HL-60 (cell line): ENCODE results near the gene ATP2B2.

Source experiments
- DNase-seq, 2 experiments: peaks; one replicate each; pipeline ENCODE4 v3.0.0-alpha.2; 2010 to 2020; ENCODE audit warnings: low read depth in 1 of 2, low spot score in 1 of 2
- H3K27ac ChIP-seq: fragments of 250-450 bp; sonication (Bioruptor Pico); replicated peaks from 2 replicates; pipeline ENCODE4 v1.5.1; 2020; ENCODE audit warnings: mild to moderate bottlenecking, moderate library complexity
- H3K27me3 ChIP-seq: fragments of 250-450 bp; sonication (Bioruptor Pico); 2 replicates; pipeline ENCODE4 v1.5.1; 2021; ENCODE audit warnings: mild to moderate bottlenecking, moderate library complexity; ENCODE audit not compliant: insufficient read depth, poor library complexity, severe bottlenecking
- H3K4me3 ChIP-seq: replicated peaks from 2 replicates; pipeline ENCODE4 v1.5.1; 2011; ENCODE audit warnings: mild to moderate bottlenecking, control low read depth, low read length; ENCODE audit not compliant: insufficient read depth
- CTCF ChIP-seq: IDR thresholded peaks from one replicate; pipeline ENCODE4 v1.5.1; 2011; ENCODE audit warnings: low read length, control low read depth, inconsistent platforms; ENCODE audit not compliant: insufficient read depth
- GABPA ChIP-seq: IDR thresholded peaks from 2 replicates; pipeline ENCODE4 v1.6.1; 2012; ENCODE audit warnings: low read depth
- POLR2AphosphoS5 ChIP-seq: IDR thresholded peaks from 2 replicates; pipeline ENCODE4 v1.6.1; 2012; ENCODE audit warnings: low read depth
- SPI1 ChIP-seq: IDR thresholded peaks from 2 replicates; pipeline ENCODE4 v1.6.1; 2012; ENCODE audit warnings: low read depth, mild to moderate bottlenecking, borderline replicate concordance
- TF ChIP-seq, protein P1 (sequence below): IDR thresholded peaks from 2 replicates; pipeline ENCODE4 v1.6.1; 2012; ENCODE audit warnings: low read depth; ENCODE audit not compliant: insufficient replicate concordance

Gene ATP2B2

GRCh38 chr3:10327592-10327991 lies 177.8 kb downstream of the ATP2B2 start:
- H3K27me3 ChIP-seq = peaks cover 7% of the 10 kb centered on the region
- no peak overlapping the region for H3K27ac ChIP-seq
- DNase-seq = no peak
- H3K4me3 ChIP-seq = no peak overlapping the region
- TF ChIP-seq CTCF (no peak), POLR2AphosphoS5 (no peak), SPI1 (no peak), GABPA (no peak)
- TF ChIP-seq, protein P1, sequence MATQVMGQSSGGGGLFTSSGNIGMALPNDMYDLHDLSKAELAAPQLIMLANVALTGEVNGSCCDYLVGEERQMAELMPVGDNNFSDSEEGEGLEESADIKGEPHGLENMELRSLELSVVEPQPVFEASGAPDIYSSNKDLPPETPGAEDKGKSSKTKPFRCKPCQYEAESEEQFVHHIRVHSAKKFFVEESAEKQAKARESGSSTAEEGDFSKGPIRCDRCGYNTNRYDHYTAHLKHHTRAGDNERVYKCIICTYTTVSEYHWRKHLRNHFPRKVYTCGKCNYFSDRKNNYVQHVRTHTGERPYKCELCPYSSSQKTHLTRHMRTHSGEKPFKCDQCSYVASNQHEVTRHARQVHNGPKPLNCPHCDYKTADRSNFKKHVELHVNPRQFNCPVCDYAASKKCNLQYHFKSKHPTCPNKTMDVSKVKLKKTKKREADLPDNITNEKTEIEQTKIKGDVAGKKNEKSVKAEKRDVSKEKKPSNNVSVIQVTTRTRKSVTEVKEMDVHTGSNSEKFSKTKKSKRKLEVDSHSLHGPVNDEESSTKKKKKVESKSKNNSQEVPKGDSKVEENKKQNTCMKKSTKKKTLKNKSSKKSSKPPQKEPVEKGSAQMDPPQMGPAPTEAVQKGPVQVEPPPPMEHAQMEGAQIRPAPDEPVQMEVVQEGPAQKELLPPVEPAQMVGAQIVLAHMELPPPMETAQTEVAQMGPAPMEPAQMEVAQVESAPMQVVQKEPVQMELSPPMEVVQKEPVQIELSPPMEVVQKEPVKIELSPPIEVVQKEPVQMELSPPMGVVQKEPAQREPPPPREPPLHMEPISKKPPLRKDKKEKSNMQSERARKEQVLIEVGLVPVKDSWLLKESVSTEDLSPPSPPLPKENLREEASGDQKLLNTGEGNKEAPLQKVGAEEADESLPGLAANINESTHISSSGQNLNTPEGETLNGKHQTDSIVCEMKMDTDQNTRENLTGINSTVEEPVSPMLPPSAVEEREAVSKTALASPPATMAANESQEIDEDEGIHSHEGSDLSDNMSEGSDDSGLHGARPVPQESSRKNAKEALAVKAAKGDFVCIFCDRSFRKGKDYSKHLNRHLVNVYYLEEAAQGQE = no peak

GRCh38 chr3:10322352-10322710 lies 183.1 kb downstream of the ATP2B2 start:
- Histone ChIP-seq H3K4me3 (no peak overlapping the region), H3K27me3 (peaks cover 3% of the 10 kb centered on the region), H3K27ac (no peak overlapping the region)
- peak; percentile 60 for TF ChIP-seq CTCF
- TF ChIP-seq, protein P1 = no peak
- DNase-seq = peak in 1 of 2 experiments; percentile 43

DNA sequence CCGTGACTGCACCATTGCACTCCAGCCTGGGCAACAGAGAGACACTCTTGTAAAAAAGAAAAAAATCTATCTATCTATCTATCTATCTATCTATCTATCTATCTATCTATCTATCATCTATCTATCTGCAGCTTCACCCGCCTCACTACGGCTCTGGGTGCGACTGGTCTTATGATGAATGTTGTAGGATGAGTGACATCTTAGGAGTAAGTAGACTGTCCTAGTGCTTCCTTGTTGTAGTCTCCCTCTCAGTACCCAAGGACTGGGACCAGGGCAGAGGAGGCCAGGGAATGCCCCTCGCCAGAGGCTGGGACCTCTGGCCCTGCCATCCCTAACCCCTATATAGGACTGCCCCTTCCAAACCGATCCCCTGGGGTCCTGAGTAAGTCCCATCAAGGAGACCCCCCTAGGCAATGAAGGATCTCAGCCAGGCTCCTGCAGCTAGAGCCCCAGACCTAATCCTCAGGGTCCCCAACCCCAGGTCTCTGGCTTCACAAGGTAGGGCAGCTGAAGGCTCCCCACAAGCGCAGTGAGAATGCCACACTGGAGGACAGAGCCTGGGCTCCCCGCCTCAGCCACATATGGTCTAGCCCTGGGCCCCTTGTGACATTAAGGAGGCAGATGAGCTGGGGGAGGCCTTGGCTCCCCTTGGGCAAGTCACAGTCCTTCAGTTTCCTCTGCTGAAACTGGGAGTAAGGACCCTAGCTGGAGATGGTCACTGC lies 183.6 kb downstream of the ATP2B2 start:
- H3K4me3 ChIP-seq = no peak overlapping the region
- TF ChIP-seq SPI1 (no peak), POLR2AphosphoS5 (no peak), GABPA (no peak), CTCF (no peak)
- TF ChIP-seq, protein P1 = no peak
- peaks cover 3% of the 10 kb centered on the region for H3K27me3 ChIP-seq
- H3K27ac ChIP-seq = no peak overlapping the region
- no peak for DNase-seq
